Gastrocnemius medialis (tissue), 4 donors: ENCODE measurements around the gene CCSER2. TPM values are rescaled to one million over a fixed set of nuclear protein-coding genes. Genes with fewer than 3 reads are reported as not detected.

Experiments used
- ATAC-seq, 2 donors: fragments of 150-250 bp; one replicate each; pipeline ENCODE4 v1.9.1; 2016
- DNase-seq, 2 donors: peaks; one replicate each; pipeline ENCODE4 v3.0.0-alpha.2; 2019
- H3K27ac ChIP-seq, 4 donors: fragments of 200-600 bp; sonication (generic); 1 replicate in 1 of 4; 2 replicates in 3 of 4; pipeline ENCODE4 v1.5.1; 2016 to 2018; ENCODE audit warnings: mild to moderate bottlenecking in 2 of 4, moderate library complexity in 1 of 4
- H3K27me3 ChIP-seq, 3 donors: fragments of 200-600 bp; sonication (generic) in 2 of 3; 1 replicate in 1 of 3; 2 replicates in 2 of 3; pipeline versions ENCODE4 v1.5.1 to v1.6.0; 2016 to 2019; ENCODE audit warnings: mild to moderate bottlenecking in 1 of 3, moderate library complexity in 1 of 3
- H3K36me3 ChIP-seq, 2 donors: fragments of 200-600 bp; sonication (generic) in 1 of 2; one replicate each; pipeline ENCODE4 v1.5.1; 2017 to 2018
- H3K4me1 ChIP-seq, 2 donors: fragments of 200-600 bp; sonication (generic) in 1 of 2; one replicate each; pipeline ENCODE4 v1.5.1; 2016 to 2017; ENCODE audit warnings: mild to moderate bottlenecking in 2 of 2
- H3K4me3 ChIP-seq, 4 donors: fragments of 200-600 bp; sonication (generic) in 3 of 4; 1 replicate in 1 of 4; 2 replicates in 3 of 4; pipeline ENCODE4 v1.5.1; 2016 to 2019; ENCODE audit warnings: mild to moderate bottlenecking in 2 of 4
- H3K9me3 ChIP-seq, 3 donors: fragments of 200-600 bp; sonication (generic) in 2 of 3; 1 replicate in 1 of 3; 2 replicates in 2 of 3; pipeline ENCODE4 v1.5.1; 2016 to 2019
- CTCF ChIP-seq, 5 experiments: fragments of 450-650 bp in 3 of 5; fragments of 200-600 bp in 2 of 5; sonication (generic) in 2 of 5; IDR thresholded peaks in 4 of 5; conservative IDR thresholded peaks in 1 of 5; 1 replicate in 4 of 5; 2 replicates in 1 of 5; pipeline ENCODE4 v1.5.1; 2016 to 2019; ENCODE audit warnings: antibody characterized with exemption in 5 of 5, mild to moderate bottlenecking in 3 of 5, moderate library complexity in 3 of 5
- POLR2A ChIP-seq, 2 donors: fragments of 450-650 bp; IDR thresholded peaks; one replicate each; pipeline ENCODE4 v1.6.1; 2017; ENCODE audit warnings: antibody characterized with exemption in 2 of 2, mild to moderate bottlenecking in 2 of 2, moderate library complexity in 2 of 2
- in situ Hi-C, 4 donors: fragments of 200-750 bp; cut with MboI; loops; one replicate each; pipeline versions ENCODE4 v1.15.0 to v1.8.0; 2017; ENCODE audit warnings: low sequenced_read_pairs in 4 of 4
- intact Hi-C: fragments of 100-400 bp; cut with DNase I; formaldehyde crosslinking; loops from one replicate; pipeline ENCODE4 v1.15.1; 2023; ENCODE audit warnings: low total_unique reads
- total RNA-seq, 4 donors: library from RNA; depleted of rRNA; stranded (reverse); fragments of >200 nt; gene quantifications; one replicate each; pipeline versions ENCODE4 v1.1.0 to v1.2.3, GENCODE V29; 2016

The CCSER2 gene
- total RNA-seq, 4 donors from 2014 or later, result 39.8 to 61.8 (median 49.2) TPM

- ATAC-seq, result no peak
- Histone ChIP-seq H3K4me1 (peaks cover 0 to 5% of the 10 kb centered on the region in 2 donors), H3K27me3 (no peaks in the 10 kb centered on the region), H3K9me3 (no peaks in the 10 kb centered on the region), H3K36me3 (peaks cover 0 to 10% of the 10 kb centered on the region in 2 donors), H3K27ac (no peak overlapping the region), H3K4me3 (no peak overlapping the region)
- no peak for DNase-seq
- intact Hi-C loops (loop anchor here (10.0 kb wide), 1 partner anchor 2005 kb away; no protein-coding TSS in a partner anchor), in situ Hi-C loops (loop anchor here in 3 of 4 donors (5.0 to 10.0 kb wide), 3 partner anchors 103 to 162 kb away; no protein-coding TSS in a partner anchor)
- no peak for TF ChIP-seq CTCF (IDR thresholded peaks at IDR 0.05 in 4 of 5, conservative IDR thresholded peaks at IDR 0.05 in 1 of 5)
- no peak for TF ChIP-seq POLR2A (IDR thresholded peaks at IDR 0.05)
Observed at GRCh38 chr10:84370283-84370682, 41.9 kb downstream of the CCSER2 start.

DNA sequence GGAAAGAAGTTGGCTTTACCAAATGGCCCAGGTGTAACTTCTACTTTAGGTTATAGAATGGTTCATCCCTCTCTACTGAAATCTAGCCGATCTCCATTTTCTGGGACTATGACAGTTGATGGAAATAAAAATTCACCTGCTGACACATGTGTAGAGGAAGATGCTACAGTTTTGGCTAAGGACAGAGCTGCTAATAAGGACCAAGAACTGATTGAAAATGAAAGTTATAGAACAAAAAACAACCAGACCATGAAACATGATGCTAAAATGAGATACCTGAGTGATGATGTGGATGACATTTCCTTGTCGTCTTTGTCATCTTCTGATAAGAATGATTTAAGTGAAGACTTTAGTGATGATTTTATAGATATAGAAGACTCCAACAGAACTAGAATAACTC, 43.6 kb downstream of the CCSER2 start:
- DNase-seq (no peak), ATAC-seq (no peak)
- TF ChIP-seq CTCF (IDR thresholded peaks at IDR 0.05 in 4 of 5, conservative IDR thresholded peaks at IDR 0.05 in 1 of 5) (no peak), POLR2A (IDR thresholded peaks at IDR 0.05) (no peak)
- Histone ChIP-seq H3K36me3 (peaks cover 0 to 10% of the 10 kb centered on the region in 2 donors), H3K4me3 (no peak overlapping the region), H3K27me3 (no peaks in the 10 kb centered on the region), H3K4me1 (peaks cover 0 to 5% of the 10 kb centered on the region in 2 donors), H3K9me3 (no peaks in the 10 kb centered on the region), H3K27ac (no peak overlapping the region)
- intact Hi-C loops, result loop anchor here (10.0 kb wide), 1 partner anchor 2003 kb away; no protein-coding TSS in a partner anchor
- in situ Hi-C loops, result loop anchor here in 3 of 4 donors (5.0 to 10.0 kb wide), 3 partner anchors 105 to 160 kb away; no protein-coding TSS in a partner anchor

GRCh38 chr10:84373000-84373399, 44.6 kb downstream of the CCSER2 start:
- in situ Hi-C loops (loop anchor here in 3 of 4 donors (5.0 to 10.0 kb wide), 3 partner anchors 106 to 159 kb away; no protein-coding TSS in a partner anchor), intact Hi-C loops (loop anchor here (10.0 kb wide), 1 partner anchor 2002 kb away; no protein-coding TSS in a partner anchor)
- ATAC-seq (no peak), DNase-seq (no peak)
- Histone ChIP-seq H3K27me3 (no peaks in the 10 kb centered on the region), H3K4me3 (no peak overlapping the region), H3K27ac (no peak overlapping the region), H3K4me1 (peaks cover 0 to 5% of the 10 kb centered on the region in 2 donors), H3K36me3 (peaks cover 0 to 10% of the 10 kb centered on the region in 2 donors), H3K9me3 (no peaks in the 10 kb centered on the region)
- no peak for TF ChIP-seq POLR2A (IDR thresholded peaks at IDR 0.05)
- no peak for TF ChIP-seq CTCF (IDR thresholded peaks at IDR 0.05 in 4 of 5, conservative IDR thresholded peaks at IDR 0.05 in 1 of 5)

DNA sequence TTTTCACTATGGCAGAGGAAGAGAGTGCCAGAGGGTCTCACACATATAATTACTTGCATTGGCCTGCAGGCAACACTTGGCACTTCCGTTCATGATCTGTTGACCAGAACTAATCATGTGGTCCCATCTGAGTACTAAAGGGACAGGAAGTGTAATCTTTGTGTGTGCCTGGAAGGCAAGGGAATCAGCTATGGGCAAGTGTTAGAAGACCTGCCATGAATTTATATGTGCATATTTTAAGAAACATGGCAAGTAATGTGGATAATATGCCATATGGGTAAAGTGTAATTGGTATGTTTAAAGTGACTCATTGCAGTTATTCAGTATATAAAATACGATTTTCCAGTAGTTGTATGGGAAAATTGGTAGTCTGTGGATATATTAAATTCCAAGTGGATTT, 46.1 kb downstream of the CCSER2 start:
- in situ Hi-C loops (loop anchor here in 3 of 4 donors (5.0 to 10.0 kb wide), 3 partner anchors 107 to 158 kb away; no protein-coding TSS in a partner anchor), intact Hi-C loops (loop anchor here (10.0 kb wide), 1 partner anchor 2000 kb away; no protein-coding TSS in a partner anchor)
- Histone ChIP-seq H3K27ac (no peak overlapping the region), H3K4me1 (peaks cover 0 to 5% of the 10 kb centered on the region in 2 donors), H3K36me3 (peaks cover 0 to 10% of the 10 kb centered on the region in 2 donors), H3K4me3 (no peak overlapping the region), H3K27me3 (no peaks in the 10 kb centered on the region), H3K9me3 (no peaks in the 10 kb centered on the region)
- TF ChIP-seq POLR2A (IDR thresholded peaks at IDR 0.05), result no peak
- TF ChIP-seq CTCF (IDR thresholded peaks at IDR 0.05 in 4 of 5, conservative IDR thresholded peaks at IDR 0.05 in 1 of 5), result no peak
- ATAC-seq (no peak), DNase-seq (no peak)
